Activated T-helper 1 cell treated with anti-CD3 and anti-CD28 coated beads, Interleukin-2, amount 50 U/mL, for 16 hours (primary cell): ENCODE results near the gene RTL10.
"Not testable (repeated sequence)": the region's sequence is repeated elsewhere in the genome, so short reads cannot be mapped to it uniquely, and the experiment has no call there.

ENCODE experiments used
- DNase-seq, 2 donors: peaks; one replicate each; pipeline ENCODE4 v3.0.0-alpha.2; 2020; ENCODE audit warnings: low read depth in 1 of 2, low spot score in 1 of 2

The RTL10 gene

DNA sequence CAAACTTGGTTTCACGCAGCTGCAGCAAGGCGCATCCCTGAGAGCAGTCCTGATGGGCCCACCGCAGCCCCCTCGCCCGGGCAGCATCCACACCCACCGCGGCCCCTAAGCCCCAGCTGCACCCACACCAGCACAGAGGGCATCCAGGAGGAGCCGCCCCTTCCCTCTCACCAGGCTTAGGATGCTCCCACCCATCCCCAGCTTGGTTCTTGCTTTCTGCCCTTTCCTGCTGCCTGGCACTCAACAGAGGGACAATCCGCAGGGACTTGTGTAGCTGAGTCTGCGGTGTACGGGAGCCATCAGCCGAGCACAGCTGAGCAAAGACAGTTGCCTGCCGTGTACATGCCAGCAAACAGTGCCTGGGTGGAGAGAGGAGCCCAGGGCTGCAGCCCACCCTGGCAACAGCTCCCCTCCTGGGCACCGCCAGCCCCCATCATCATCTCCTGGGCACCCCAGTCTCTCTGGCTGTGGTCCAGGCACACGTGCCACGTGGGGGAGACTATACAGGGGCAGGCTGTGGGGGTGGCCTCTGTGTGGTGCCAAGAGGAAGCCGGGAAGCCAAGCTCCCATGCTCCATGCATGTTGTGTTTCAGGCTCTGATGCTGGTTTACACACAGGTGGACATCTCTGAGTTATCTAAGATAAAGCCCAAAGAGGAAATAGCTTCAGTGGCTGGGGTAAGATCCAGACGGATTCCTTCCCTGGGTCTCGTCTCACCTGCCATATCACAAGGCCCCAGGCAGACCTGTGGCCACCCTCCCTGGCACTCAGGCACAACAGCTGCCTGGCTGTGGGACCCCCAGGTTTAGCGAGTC, 36.0 kb upstream of the RTL10 start:
- DNase-seq = no peak

DNA sequence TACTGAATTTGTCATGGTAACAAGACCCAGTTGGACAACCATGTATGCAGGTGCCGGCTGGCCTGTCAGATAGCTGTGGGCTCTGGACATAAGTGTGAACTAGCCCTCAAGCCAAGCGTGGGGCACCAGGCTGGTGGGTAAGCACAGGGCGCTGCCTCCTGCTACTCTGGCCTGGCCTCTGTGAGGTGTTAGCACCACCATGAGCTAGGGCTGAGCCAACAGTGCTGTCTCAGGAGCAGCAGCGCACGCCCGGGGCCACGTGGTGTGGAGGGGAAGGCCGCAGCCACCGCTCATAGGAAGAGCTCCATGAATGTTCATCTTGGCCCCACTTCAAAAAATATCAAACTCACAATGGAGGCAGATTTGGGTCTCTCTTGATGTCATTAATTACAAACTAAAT, 35.3 kb upstream of the RTL10 start:
- DNase-seq = no peak

DNA sequence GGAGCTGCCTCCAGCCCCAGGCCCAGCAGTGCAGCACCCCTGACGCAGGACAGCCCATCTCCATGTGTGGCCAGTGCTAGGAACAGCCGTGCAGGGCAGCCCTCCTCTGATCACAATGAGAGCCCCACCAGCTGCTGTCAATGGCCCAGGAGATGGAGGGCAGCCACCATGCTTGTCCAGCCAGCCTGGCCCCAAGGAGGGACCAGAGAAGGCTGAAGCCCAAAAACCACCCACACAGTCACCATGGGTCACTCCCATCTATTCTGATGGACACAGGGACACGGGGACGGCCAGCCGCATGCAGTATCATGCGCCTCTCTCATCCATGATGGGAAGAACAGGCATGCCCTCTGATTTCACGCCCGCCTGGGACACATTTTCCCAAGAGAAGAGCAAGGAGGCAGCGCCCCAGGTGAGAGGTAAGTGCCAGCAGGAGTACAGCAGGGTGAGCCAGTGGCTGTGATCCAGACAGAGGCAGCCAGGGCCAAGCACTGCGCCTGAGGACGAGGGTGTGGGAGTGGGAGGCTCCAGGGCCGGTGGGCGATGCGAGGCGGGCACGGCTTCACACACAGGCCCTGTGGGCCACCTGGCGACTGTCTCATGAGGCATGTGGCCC, 33.6 kb upstream of the RTL10 start:
- DNase-seq = no peak

GRCh38 chr22:19887256-19887985, 32.7 kb upstream of the RTL10 start:
- DNase-seq = no peak

- DNase-seq = no peak
These were observed 32.1 kb upstream of the RTL10 start for GRCh38 chr22:19886605-19887255.

GRCh38 chr22:19885841-19886592, 31.3 kb upstream of the RTL10 start:
- no peak for DNase-seq

GRCh38 chr22:19884954-19885751, 30.5 kb upstream of the RTL10 start:
- DNase-seq = no peak

- DNase-seq = no peak
These were observed 29.7 kb upstream of the RTL10 start for GRCh38 chr22:19884161-19884953.

GRCh38 chr22:19883446-19883845, 28.8 kb upstream of the RTL10 start:
- DNase-seq = not testable (repeated sequence)

DNA sequence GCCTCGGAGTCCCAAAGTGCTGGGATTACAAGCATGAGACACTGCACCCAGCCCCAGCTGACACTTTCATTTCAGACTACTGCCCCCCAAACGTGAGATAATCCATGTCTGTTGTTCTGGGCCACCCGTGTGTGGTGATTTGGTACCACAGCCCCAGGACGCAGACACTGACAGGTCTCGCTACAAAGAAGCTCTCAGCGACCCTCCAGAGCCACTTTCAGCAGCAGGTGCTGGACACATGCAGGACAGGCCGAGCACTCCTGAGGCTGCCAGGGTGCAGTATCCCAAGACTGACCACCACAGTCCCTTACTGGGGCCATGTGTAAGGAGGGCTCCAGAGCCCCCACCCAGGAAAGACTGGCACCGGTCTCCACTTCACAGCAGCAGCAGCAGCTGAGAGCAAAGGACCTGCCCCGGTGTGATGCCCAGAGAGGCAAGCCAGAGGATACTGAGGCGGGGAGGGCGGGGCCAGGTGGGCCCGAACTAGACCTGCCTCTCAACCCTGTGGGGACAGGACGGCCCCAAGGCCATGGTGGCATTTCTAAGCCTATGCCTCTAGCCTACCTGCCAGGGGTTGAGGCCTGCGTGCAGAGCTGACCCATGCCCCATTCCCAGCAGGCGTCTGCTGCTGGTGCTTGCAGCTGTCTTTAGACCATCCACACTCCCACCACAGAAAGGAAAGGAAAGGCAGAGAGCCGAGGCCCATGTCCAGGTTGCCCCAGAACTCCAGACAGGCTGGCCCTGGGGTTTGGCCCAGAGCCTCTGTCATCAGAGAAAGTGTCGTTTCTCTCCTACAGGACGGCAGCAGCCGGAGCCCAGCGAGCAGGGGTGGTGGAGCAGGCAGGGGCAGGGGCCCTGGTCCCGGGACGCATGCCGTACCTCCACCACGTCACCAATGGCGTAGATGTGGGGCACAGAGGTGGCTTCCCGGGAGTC, 28.0 kb upstream of the RTL10 start:
- peak in 1 of 2 donors; percentile 1 for DNase-seq

DNA sequence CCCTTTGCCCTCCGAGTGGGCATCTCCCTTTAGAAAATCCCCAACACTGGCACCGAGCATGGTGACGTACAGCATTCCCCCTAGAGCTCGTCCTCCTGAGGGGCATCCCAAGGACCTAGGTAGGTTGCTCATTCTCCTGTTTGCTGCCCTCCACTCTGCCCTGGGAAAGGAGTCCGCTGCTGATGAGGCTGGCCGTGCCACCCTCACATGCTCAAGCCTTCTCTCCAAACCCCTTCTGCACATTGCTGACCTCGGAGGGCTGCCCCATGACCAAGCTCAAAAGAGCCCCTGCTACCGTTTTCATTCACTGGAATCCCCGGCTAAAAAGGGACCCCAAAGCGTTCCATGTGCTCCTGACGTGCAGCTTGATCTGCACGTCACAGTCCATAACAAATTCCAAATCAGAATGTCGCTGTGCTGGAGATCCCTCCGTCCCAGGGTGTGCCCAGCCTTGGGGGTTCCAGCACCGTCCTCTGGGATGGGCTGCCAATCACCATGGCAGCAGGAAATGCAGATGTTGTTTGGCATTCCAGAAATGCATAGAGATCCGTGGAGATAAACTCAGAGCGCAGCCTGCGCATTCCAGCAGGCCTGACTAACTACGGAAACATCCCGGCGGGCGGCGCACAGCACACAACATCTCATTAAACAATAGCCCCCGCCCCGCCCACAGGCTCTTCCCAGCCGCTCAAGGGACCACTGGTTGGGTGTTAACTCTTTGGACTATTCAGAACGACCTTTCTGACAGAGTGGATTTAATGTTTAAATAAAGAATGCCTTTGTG, 26.3 kb upstream of the RTL10 start:
- DNase-seq = peak in 1 of 2 donors; percentile 1

- peak in 1 of 2 donors; percentile 2 for DNase-seq
These were observed 25.5 kb upstream of the RTL10 start for GRCh38 chr22:19879992-19880785.

- no peak for DNase-seq
These were observed 24.9 kb upstream of the RTL10 start for GRCh38 chr22:19879643-19879991.

GRCh38 chr22:19879246-19879570, 24.5 kb upstream of the RTL10 start:
- DNase-seq = no peak

DNA sequence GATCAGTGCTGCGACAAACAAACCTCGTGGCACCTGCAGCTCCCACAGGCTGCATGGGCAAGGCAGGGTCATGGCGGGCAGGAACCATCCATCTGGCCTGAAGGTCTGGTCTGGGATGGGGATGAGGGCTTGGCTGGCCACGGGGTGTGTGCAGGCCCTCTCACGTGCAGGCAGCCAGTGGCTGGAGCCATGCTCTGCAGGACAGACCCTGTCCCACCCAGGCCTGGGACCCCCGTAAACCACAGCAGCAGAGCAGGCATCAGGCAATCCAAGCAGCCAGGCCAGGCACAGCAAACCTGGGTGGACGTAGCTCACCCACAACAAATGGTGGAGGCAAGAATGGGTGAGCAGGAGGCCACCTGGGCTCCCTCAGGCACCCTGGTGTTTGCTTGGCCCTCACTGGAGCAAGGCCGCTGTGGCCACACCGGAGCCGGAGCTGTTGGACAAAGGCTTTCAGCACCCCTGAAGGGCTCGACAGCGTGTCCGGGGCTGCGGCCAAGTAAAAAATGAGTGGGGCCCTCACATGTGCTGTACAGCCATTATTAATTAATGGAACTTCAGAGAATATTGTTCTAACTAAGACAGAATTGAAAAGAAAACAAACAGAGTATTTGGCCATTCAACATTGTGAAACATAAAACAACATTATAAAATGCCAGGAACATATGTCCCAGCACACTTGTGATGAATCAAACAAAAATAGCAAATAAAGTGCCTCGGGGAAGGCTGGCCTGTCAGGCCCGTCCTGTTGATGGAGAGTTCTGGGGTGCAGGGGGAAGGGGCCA, 24.0 kb upstream of the RTL10 start:
- DNase-seq = peak in 1 of 2 donors; percentile 2
